ENCODE measurements around the gene SYT7. TPM values are rescaled to one million over a fixed set of nuclear protein-coding genes. Genes with fewer than 3 reads are reported as not detected.

SYT7 gene
- total RNA-seq, 4 donors from 2014 or later, result 5.4 to 8.4 (median 7.5) TPM

DNA sequence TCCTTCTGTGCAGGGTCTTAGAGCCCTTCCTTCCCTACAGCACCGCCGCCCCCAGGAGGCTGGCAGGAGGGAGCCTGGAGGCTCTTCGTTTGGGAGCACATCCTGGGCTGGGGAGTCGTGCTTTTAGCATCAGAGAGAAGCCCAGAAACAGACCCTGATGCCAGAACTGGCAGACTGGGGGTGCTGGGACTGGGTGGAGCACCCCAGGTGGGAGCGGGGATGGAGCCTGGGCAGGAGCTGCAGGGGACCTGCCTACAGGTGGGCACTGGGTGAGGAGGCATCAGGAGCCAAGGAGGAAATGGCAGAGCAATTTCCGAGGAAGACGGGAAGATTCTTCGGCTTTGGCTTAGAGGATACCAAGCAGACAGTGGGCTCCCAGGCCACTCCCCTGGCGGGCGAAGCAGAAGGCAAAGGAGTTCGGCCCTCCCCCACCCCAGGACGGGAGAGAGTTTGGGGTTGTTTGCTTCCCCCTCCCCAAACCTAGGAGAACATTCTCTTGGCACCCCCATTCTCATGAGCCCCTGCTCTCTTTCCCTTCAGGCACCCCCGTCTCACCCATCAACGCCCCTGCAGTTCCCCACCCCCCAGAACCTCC lies 1.1 kb downstream of the SYT7 start:
- TF ChIP-seq EP300 (IDR thresholded peaks at IDR 0.05) (no peak), POLR2A (IDR thresholded peaks at IDR 0.05) (no peak), POLR2AphosphoS5 (IDR thresholded peaks at IDR 0.05) (no peak)
- TF ChIP-seq, protein P1, sequence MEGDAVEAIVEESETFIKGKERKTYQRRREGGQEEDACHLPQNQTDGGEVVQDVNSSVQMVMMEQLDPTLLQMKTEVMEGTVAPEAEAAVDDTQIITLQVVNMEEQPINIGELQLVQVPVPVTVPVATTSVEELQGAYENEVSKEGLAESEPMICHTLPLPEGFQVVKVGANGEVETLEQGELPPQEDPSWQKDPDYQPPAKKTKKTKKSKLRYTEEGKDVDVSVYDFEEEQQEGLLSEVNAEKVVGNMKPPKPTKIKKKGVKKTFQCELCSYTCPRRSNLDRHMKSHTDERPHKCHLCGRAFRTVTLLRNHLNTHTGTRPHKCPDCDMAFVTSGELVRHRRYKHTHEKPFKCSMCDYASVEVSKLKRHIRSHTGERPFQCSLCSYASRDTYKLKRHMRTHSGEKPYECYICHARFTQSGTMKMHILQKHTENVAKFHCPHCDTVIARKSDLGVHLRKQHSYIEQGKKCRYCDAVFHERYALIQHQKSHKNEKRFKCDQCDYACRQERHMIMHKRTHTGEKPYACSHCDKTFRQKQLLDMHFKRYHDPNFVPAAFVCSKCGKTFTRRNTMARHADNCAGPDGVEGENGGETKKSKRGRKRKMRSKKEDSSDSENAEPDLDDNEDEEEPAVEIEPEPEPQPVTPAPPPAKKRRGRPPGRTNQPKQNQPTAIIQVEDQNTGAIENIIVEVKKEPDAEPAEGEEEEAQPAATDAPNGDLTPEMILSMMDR (IDR thresholded peaks at IDR 0.05), result no peak
- Histone ChIP-seq H3K36me3 (no peaks in the 10 kb centered on the region), H3K4me3 (peak overlapping the region; percentile 65), H3K27me3 (peaks cover 23% of the 10 kb centered on the region), H3K27ac (no peak overlapping the region), H3K4me1 (peaks cover 20% of the 10 kb centered on the region), H3K9me3 (no peaks in the 10 kb centered on the region)
- no peak for DNase-seq (ENCODE audit: low spot score in 2 of 2)
- WGBS, result 35% methylated on average over 13 of the region's 14 CpGs

DNA sequence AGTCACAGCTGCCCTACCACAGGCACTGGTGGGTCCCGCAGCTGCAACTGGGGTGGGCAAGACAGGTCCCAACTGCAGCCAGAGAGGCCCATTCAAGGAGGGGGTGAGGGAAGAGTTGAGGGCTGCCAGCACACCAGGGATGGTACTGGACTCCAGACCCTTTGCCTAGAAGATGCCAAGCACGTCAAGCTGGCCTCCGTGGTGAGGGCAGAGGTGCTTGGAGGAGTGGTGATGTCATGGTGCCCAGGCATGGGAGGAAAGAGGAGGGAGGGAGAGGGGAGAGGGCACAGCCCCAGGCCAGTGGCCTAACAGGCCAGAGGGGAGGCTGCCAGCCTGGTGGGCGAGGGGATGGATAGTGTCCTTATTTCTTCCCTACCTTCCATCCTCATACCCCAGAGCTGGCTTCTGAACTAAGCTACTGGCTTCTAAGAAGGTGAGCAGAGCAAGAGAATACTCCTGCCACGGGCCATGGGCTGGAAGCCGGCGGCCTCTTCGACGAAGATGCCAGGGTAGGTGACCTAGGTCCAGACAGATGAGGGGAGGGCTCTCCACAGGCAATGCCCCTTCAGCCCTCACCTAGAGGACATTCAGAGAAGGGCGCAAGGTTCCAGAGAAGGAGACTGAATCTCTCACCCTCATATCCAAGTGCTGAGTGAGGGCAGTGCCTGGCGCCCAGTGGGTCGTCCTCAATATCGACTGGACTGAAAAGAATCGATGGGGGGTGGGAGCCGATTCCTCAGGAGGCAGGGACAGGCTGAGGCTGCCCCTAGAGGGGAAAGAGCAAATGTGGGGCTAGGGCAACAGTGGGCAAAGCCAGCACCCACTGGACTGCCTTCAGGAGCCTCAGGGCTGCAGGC lies 1.8 kb downstream of the SYT7 start:
- H3K4me3 ChIP-seq, result no peak overlapping the region
- peaks cover 25% of the 10 kb centered on the region for H3K27me3 ChIP-seq
- 62% methylated on average over 13 of the region's 15 CpGs for WGBS
- DNase-seq (ENCODE audit: low spot score in 2 of 2), result no peak
- TF ChIP-seq, protein P1 (IDR thresholded peaks at IDR 0.05), result no peak
- TF ChIP-seq EP300 (IDR thresholded peaks at IDR 0.05) (no peak), POLR2A (IDR thresholded peaks at IDR 0.05) (no peak), POLR2AphosphoS5 (IDR thresholded peaks at IDR 0.05) (no peak)
- no peaks in the 10 kb centered on the region for H3K36me3 ChIP-seq
- no peaks in the 10 kb centered on the region for H3K9me3 ChIP-seq
- H3K27ac ChIP-seq, result no peak overlapping the region
- peaks cover 20% of the 10 kb centered on the region for H3K4me1 ChIP-seq

DNA sequence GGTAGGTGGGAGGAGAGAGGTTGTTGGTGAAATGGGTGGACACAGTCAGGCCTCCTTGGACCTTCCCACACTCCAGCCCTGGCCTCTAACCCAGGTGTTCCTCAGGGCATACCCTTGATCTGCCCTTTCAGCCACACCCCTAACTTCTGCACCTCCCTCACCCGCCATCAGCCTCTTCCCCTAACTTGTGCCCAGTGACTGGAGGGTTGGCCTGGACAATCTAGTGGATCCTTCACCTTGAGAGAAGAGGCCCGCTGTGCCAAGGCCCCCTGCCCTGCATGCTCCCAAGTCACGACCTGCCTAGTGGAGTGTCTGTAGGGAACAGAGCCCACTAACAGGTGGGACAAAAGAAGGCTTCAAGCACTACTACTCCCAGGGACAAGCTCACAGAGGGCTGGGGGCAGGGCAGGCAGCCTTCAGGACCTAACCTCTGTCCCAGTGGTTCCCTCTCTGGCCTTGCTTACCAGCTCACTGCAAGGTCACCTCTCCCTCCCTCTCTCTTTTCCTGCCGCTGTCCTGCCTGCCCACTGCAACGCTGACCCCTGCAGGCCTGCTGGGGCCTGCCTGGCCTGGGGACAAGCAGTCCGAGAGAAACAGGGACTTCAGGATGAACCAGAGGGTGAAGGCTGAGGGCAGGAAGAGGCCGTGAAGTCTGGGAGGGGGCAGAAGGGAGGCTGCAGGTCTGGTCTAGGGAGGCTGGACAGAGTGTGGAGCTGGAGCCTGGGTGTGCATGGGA lies 3.3 kb downstream of the SYT7 start:
- no peak for DNase-seq (ENCODE audit: low spot score in 2 of 2)
- H3K4me3 ChIP-seq, result no peak overlapping the region
- no peak for TF ChIP-seq POLR2A (IDR thresholded peaks at IDR 0.05)
- TF ChIP-seq, protein P1 (IDR thresholded peaks at IDR 0.05), result no peak
- H3K27ac ChIP-seq, result no peak overlapping the region
- no peaks in the 10 kb centered on the region for H3K9me3 ChIP-seq
- peaks cover 26% of the 10 kb centered on the region for H3K27me3 ChIP-seq
- peaks cover 20% of the 10 kb centered on the region for H3K4me1 ChIP-seq
- 70% methylated on average over 7 of the region's 7 CpGs for WGBS
- H3K36me3 ChIP-seq, result no peaks in the 10 kb centered on the region

DNA sequence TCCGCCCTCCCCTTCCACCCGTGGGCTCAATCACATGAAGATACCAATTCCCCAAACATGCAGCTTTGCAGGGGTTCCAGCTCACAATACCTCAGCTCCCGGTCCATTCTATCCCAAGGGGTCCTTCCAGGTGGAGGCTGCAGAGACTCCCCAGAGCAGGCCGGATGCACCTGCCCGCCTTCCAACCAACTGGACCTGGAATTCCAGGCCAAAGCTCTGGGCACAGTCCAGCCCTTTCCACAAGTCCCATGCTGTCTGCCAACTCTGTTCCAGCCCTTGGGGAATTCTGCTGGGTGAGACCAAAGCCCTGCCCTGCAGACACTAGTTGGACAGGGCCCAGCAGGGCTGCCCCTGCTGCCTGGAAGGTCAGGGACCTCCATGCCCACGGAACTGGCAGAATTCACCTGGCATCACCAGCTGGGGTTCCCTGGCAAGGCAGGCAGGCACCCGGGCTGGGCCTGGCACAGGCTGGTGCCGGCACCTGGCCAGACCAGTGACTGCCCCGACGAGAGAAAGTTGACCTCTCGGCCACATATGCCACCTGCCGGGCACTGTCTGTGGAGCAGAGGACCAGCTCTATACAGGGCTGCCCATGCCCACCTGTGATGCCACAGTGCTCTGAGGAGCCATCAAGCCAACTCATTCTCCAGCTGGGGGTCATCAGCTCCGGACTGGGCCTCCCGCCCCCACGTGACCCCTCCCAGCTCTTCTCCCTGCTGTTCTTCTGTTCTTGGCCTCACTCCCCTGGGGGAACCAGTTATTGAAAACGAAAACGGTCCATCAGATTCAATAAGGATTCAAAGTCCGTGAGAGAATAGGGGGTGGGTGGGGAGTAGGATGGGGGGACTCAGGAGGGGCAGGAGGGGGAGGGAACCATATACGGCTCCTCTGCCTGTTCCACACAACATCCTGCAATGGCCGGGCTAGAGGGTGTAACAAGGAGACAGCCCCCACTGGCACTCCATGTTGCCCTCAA lies 4.7 kb downstream of the SYT7 start:
- peaks cover 36% of the 10 kb centered on the region for H3K27me3 ChIP-seq
- WGBS, result 70% methylated on average over 12 of the region's 20 CpGs
- H3K27ac ChIP-seq, result no peak overlapping the region
- no peaks in the 10 kb centered on the region for H3K9me3 ChIP-seq
- TF ChIP-seq POLR2AphosphoS5 (IDR thresholded peaks at IDR 0.05) (no peak), EP300 (IDR thresholded peaks at IDR 0.05) (no peak), POLR2A (IDR thresholded peaks at IDR 0.05) (no peak)
- TF ChIP-seq, protein P1 (IDR thresholded peaks at IDR 0.05), result no peak
- no peak overlapping the region for H3K4me3 ChIP-seq
- peaks cover 12% of the 10 kb centered on the region for H3K4me1 ChIP-seq
- no peaks in the 10 kb centered on the region for H3K36me3 ChIP-seq
- no peak for DNase-seq (ENCODE audit: low spot score in 2 of 2)
